ENCODE measurements around the gene GADL1. TPM values are rescaled to one million over a fixed set of nuclear protein-coding genes. Genes with fewer than 3 reads are reported as not detected.
A peak's percentile ranks its signal among the peaks of the same experiment; 100 is the strongest.

Gene GADL1
- 0.08 TPM in 2 replicates for total RNA-seq (2014; rRNA removed; shearing (Covaris generic))

- Histone ChIP-seq H3K27ac (no peak within 1 kb of the TSS), H3K4me3 (no peak within 1 kb of the TSS), H3K36me3 (no peaks in the 10 kb centered on the region), H3K9me3 (replicated peaks) (no peaks in the 10 kb centered on the region), H3K27me3 (no peaks in the 10 kb centered on the region), H3K4me1 (no peaks in the 10 kb centered on the region)
- DNase-seq, result no peak
Observed at GRCh38 chr3:30894521-30895251, at the start of gene GADL1. Gene GADL1 (minus strand): TSS chr3:30894661. CDS start chr3:30894614, 47 bp downstream.

DNA sequence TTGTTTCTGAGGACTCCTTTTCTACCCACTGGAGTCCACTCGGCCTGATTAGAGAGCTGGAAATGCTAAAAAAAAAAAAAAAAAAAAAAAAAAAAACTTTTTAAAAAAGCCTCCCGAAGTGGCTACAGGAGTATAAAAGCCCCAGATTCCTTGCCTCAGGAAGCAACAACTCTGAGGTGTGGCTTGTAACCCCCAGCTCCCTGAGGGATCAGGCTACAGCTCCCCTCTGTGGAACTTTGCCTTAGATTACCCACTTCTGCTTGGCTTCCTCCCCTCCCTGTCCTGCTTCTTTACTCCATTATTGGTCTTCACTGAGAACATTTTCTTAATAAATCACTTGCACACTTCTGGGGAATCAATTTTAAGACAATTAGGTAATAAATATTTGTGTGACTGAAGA, 49.7 kb upstream of the GADL1 start:
- no peak for DNase-seq

GRCh38 chr3:30943206-30943605, 48.7 kb upstream of the GADL1 start:
- Histone ChIP-seq H3K27me3 (no peaks in the 10 kb centered on the region), H3K36me3 (no peaks in the 10 kb centered on the region), H3K4me1 (no peaks in the 10 kb centered on the region), H3K9me3 (replicated peaks) (no peaks in the 10 kb centered on the region), H3K4me3 (no peak overlapping the region), H3K27ac (no peak overlapping the region)
- no peak for DNase-seq

More for the DNA sequence above, 49.7 kb upstream of the GADL1 start:
- Histone ChIP-seq H3K27ac (no peak overlapping the region), H3K27me3 (no peaks in the 10 kb centered on the region), H3K36me3 (no peaks in the 10 kb centered on the region), H3K9me3 (replicated peaks) (no peaks in the 10 kb centered on the region), H3K4me1 (no peaks in the 10 kb centered on the region), H3K4me3 (no peak overlapping the region)

DNA sequence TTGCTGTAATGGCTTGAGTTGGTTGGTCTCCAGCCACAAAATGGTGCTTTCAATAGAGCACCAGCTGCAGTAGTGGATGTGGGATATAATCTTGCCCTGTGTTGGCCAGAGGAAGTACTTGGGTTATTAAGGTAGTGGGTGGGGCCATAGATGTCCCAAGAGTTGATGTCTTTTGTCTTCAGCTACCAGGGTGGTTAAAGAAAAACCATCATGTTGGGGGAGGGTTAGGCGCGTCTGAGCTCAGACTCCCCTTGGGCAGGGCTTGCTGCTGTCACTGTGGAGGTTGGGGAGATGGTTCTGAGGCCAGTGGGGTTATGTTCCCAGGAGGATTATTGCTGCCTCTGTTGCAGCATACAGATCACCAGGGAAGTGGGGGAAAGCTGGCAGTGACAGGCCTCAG, 46.9 kb upstream of the GADL1 start:
- Histone ChIP-seq H3K9me3 (replicated peaks) (no peaks in the 10 kb centered on the region), H3K4me1 (no peaks in the 10 kb centered on the region), H3K4me3 (no peak overlapping the region), H3K27ac (no peak overlapping the region), H3K27me3 (no peaks in the 10 kb centered on the region), H3K36me3 (no peaks in the 10 kb centered on the region)
- DNase-seq, result no peak

DNA sequence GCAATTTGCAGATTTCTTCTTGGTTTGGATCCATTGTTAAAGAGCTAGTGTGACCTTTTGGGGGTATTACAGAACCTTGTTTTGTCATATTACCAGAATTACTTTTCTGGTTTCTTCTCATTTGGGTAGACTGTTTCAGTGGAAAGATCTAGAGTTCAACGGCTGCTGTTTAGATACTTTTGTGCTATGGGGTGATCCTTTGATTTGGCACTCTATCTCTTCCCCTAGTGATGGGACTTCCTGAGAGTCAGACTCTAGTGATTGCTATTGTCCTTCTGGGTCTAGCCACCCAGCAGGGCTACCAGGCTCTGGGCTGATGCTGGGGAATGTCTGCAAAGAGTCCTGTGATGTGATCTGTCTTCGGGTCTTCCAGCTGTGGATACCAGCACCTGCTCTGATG, 46.3 kb upstream of the GADL1 start:
- no peak overlapping the region for H3K4me3 ChIP-seq
- no peak for DNase-seq
- H3K27me3 ChIP-seq, result no peaks in the 10 kb centered on the region

DNA sequence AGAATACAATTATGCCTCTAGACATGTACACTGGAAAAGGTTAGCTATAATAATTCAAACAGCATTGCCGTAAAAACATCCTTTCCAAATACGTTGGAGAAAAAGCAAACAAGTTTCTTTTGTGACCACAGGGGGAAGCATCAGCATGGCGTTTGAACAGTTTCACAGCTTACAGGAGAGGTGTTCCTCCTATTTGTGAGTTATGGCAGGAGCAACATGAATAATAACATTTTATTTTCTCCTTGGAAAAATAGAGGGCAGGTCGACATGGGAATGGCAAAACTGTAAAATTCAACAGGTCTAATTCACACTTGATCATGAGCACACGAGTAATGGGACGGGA, 39.7 kb upstream of the GADL1 start:
- peak in 1 of 2 experiments; percentile 3 for DNase-seq

More for the DNA sequence above, 46.3 kb upstream of the GADL1 start:
- H3K9me3 ChIP-seq (replicated peaks), result no peaks in the 10 kb centered on the region
- H3K4me1 ChIP-seq, result no peaks in the 10 kb centered on the region
- no peaks in the 10 kb centered on the region for H3K36me3 ChIP-seq
- no peak overlapping the region for H3K27ac ChIP-seq

DNA sequence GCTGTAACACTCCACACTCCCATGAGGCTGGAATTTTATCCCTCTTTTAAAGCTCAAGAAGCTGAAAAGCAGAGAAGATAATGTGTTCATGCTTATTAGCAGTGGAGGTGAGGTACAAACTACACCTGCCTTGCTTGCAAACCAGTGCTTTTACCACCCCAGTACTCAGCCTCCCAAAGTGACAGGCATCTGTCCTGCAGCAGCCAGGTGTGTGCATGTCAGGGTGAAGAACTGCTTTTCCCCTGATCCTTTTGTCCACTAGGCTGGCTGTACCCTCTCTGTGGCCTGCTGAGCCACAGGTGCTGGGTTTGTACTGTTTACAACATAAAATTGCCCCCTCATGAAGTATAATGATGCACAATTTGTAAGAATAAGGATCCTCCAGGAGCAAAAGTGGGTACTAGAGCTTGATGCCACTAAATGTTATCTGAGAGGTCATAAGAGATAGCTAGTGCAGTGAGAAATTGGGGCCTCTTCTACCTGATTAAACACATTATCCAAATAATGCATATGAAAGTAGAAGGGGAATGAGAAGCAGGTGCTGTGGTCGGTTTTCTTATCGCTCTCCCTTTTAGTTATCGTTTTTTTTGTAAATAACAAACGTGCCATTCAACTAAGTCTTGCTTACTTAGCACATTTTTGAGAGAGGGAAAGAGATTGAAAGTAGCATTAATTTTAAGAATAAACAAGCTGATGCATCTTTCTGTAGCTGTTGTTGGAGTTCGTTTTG, 39.2 kb upstream of the GADL1 start:
- H3K4me1 ChIP-seq, result no peaks in the 10 kb centered on the region
- no peaks in the 10 kb centered on the region for H3K36me3 ChIP-seq
- H3K27me3 ChIP-seq, result no peaks in the 10 kb centered on the region
- H3K27ac ChIP-seq, result no peak overlapping the region
- DNase-seq, result no peak
- H3K4me3 ChIP-seq, result no peak overlapping the region
- no peaks in the 10 kb centered on the region for H3K9me3 ChIP-seq (replicated peaks)

More for the DNA sequence above, 39.7 kb upstream of the GADL1 start:
- no peaks in the 10 kb centered on the region for H3K27me3 ChIP-seq
- no peaks in the 10 kb centered on the region for H3K9me3 ChIP-seq (replicated peaks)
- no peaks in the 10 kb centered on the region for H3K36me3 ChIP-seq
- no peak overlapping the region for H3K27ac ChIP-seq
- no peaks in the 10 kb centered on the region for H3K4me1 ChIP-seq
- no peak overlapping the region for H3K4me3 ChIP-seq

- H3K4me1 ChIP-seq, result no peaks in the 10 kb centered on the region
- H3K27ac ChIP-seq, result no peak overlapping the region
- DNase-seq, result no peak
- no peaks in the 10 kb centered on the region for H3K36me3 ChIP-seq
- H3K27me3 ChIP-seq, result no peaks in the 10 kb centered on the region
- H3K4me3 ChIP-seq, result no peak overlapping the region
- no peaks in the 10 kb centered on the region for H3K9me3 ChIP-seq (replicated peaks)
Observed at GRCh38 chr3:30932513-30933098, 38.1 kb upstream of the GADL1 start.

DNA sequence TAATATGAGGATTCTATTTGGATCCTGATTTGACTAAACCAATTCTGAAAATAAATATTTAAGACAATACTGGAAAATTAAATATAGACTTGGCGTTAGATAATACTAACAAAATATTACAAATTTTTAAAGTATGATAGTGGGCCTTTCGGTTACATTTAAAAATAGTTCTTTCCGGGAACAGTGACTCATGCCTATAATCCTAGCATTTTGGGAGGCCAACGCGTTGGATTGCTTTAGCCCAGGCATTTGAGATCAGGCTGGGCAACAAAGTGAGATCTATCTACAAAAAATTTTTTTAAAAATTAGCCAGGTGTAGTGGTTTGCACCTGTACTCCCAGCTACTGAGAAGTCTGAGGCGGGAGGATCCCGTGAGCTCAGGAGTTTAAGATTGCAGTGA, 30.3 kb upstream of the GADL1 start:
- no peak for DNase-seq
- Histone ChIP-seq H3K36me3 (no peaks in the 10 kb centered on the region), H3K27ac (no peak overlapping the region)

DNA sequence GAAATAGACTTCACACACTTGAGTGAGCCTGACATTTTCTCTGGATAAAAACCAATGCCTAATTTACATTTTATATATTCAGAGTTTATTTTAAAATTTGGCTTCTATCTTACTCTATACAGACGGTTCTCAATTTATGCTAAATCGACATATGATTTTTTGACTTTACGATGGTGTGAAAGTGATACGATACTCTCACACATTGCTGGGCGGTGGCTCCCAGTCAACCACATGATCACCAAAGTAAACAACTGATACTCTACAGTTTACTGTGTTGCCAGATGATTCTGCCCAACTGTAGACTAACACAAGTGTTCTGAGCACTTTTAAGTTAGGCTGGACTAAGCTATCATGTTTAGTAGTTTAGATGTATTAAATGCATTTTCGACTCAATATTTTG, 25.1 kb upstream of the GADL1 start:
- no peak for DNase-seq
- H3K4me3 ChIP-seq, result no peak overlapping the region
- no peaks in the 10 kb centered on the region for H3K4me1 ChIP-seq
- H3K36me3 ChIP-seq, result no peaks in the 10 kb centered on the region
- H3K27me3 ChIP-seq, result no peaks in the 10 kb centered on the region
- no peak overlapping the region for H3K27ac ChIP-seq
- no peaks in the 10 kb centered on the region for H3K9me3 ChIP-seq (replicated peaks)

More for the DNA sequence above, 30.3 kb upstream of the GADL1 start:
- no peaks in the 10 kb centered on the region for H3K4me1 ChIP-seq
- H3K9me3 ChIP-seq (replicated peaks), result no peaks in the 10 kb centered on the region
- H3K4me3 ChIP-seq, result no peak overlapping the region
- no peaks in the 10 kb centered on the region for H3K27me3 ChIP-seq

DNA sequence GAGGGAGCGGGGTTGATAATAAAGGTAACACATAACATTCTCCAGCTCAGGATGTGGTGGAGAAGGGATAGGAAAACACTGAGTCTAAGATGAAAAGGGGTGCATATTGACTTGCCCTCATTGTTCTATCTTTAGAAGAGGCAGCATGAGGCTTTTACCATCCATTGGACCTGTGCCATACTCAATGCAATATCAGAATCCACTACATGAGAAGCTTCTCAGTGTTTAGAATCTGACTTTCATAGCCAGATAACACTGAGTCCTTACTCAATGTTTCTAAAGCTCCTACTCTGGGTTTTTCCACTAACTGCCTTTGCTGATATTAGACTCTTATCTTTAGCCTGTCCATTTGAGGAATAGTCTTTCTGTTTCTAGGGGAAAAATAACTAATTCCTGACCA, 24.3 kb upstream of the GADL1 start:
- Histone ChIP-seq H3K4me3 (no peak overlapping the region), H3K36me3 (no peaks in the 10 kb centered on the region), H3K27ac (no peak overlapping the region), H3K9me3 (replicated peaks) (no peaks in the 10 kb centered on the region), H3K4me1 (no peaks in the 10 kb centered on the region), H3K27me3 (no peaks in the 10 kb centered on the region)
- DNase-seq, result no peak

GRCh38 chr3:30915782-30916181, 21.3 kb upstream of the GADL1 start:
- no peaks in the 10 kb centered on the region for H3K36me3 ChIP-seq
- no peaks in the 10 kb centered on the region for H3K27me3 ChIP-seq
- no peaks in the 10 kb centered on the region for H3K9me3 ChIP-seq (replicated peaks)
- no peak overlapping the region for H3K27ac ChIP-seq
- H3K4me3 ChIP-seq, result no peak overlapping the region
- no peaks in the 10 kb centered on the region for H3K4me1 ChIP-seq
- no peak for DNase-seq

DNA sequence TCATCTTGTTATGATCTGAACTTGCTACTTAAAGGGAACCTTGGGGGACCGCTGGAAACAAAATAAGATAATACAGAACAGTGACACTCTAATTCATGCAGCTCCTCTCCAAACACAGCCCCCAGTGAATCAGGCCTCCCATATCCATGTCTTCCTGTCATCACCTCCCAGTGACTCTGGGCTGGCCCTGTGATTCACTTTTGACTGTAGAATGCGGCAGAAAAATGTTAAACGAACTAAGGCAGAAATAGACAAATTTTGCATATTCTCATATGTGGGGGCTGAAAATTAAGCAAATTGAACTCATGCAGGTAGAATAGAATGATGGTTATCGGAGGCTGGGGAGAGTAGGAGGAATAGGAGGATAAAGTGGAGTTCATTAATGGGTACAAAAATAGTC, 20.2 kb upstream of the GADL1 start:
- Histone ChIP-seq H3K4me1 (no peaks in the 10 kb centered on the region), H3K4me3 (no peak overlapping the region), H3K27me3 (no peaks in the 10 kb centered on the region), H3K9me3 (replicated peaks) (no peaks in the 10 kb centered on the region), H3K27ac (no peak overlapping the region), H3K36me3 (no peaks in the 10 kb centered on the region)
- no peak for DNase-seq

DNA sequence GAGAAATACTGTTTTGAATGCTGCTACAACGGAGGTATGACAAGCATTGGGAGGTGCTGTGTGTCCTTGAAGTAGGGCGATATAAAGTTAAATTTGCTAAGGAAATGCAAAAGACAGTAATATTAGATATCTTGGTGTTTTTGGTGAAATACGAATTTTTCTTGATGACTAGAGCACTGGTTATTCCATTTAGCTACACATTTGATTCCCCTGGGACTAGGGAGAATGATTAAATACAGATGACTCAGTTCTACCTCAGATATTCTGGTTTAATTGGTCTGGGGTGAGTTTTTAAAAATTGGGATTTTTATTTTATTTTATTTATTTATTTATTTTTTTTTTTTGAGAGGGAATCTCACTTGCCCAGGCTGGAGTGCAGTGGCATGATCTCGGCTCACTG, 18.7 kb upstream of the GADL1 start:
- DNase-seq, result no peak

DNA sequence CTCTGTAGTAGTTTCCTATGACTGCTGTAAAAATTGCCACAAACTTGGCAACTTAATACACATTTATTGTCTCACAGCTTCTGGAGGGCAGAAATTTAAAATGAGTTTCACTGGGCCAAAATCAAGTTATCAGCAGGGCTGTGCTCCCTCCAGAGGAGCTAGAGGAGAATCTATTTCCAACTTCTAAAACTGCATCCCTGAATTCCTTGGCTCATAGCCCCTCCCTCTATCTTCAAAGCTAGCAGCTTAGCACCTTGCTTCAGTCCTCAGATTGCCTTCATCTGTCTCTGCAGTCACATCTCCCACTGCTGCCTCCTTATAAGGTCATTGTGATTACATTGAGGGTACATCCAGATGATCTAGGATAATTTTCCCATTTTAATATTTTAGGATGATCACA, 17.8 kb upstream of the GADL1 start:
- Histone ChIP-seq H3K4me3 (no peak overlapping the region), H3K9me3 (replicated peaks) (no peaks in the 10 kb centered on the region)

More for the DNA sequence above, 18.7 kb upstream of the GADL1 start:
- no peak overlapping the region for H3K4me3 ChIP-seq
- no peaks in the 10 kb centered on the region for H3K36me3 ChIP-seq
- no peaks in the 10 kb centered on the region for H3K9me3 ChIP-seq (replicated peaks)
- H3K27me3 ChIP-seq, result no peaks in the 10 kb centered on the region
- no peaks in the 10 kb centered on the region for H3K4me1 ChIP-seq
- no peak overlapping the region for H3K27ac ChIP-seq

More for the DNA sequence above, 17.8 kb upstream of the GADL1 start:
- H3K27ac ChIP-seq, result no peak overlapping the region
- no peak for DNase-seq
- H3K36me3 ChIP-seq, result no peaks in the 10 kb centered on the region
- no peaks in the 10 kb centered on the region for H3K4me1 ChIP-seq
- H3K27me3 ChIP-seq, result no peaks in the 10 kb centered on the region
